ENCODE data around the gene RAC3. TPM values are rescaled to one million over a fixed set of nuclear protein-coding genes. Genes with fewer than 3 reads are reported as not detected.

RAC3 gene
- total and polyA plus RNA-seq, 4 donors: 0.63 to 6.3 (median 3.3) TPM

GRCh38 chr17:82060001-82060380, 28.5 kb downstream of the RAC3 start:
- Histone ChIP-seq H3K36me3 (ENCODE audit: control insufficient read depth in 4 of 4, insufficient read depth in 3 of 4, low read depth in 1 of 4, low read length in 3 of 4) (peaks cover 6 to 73% (median 30%) of the 10 kb centered on the region in 4 donors), H3K9ac (ENCODE audit: low read depth in 1 of 2, low read length in 2 of 2) (no peak overlapping the region), H3K27me3 (ENCODE audit: control insufficient read depth in 4 of 4, insufficient read depth in 4 of 4, low read length in 3 of 4) (no peaks in the 10 kb centered on the region), H3K4me3 (ENCODE audit: low read depth in 1 of 3, low read length in 3 of 3) (no peak overlapping the region), H3K27ac (ENCODE audit: low read depth in 1 of 2, low read length in 2 of 2) (no peak overlapping the region), H3K4me1 (ENCODE audit: control insufficient read depth in 4 of 4, insufficient read depth in 4 of 4, low read length in 3 of 4) (peaks cover 6 to 23% (median 19%) of the 10 kb centered on the region in 4 donors), H3K9me3 (ENCODE audit: control insufficient read depth in 4 of 4, low read length in 3 of 4) (no peaks in the 10 kb centered on the region)
- no peak for DNase-seq (ENCODE audit: low spot score)
- TF ChIP-seq TAF1 (conservative IDR thresholded peaks at IDR 0.05): no peak
- TF ChIP-seq FOXA2 (IDR thresholded peaks at IDR 0.05): no peak
- TF ChIP-seq, protein P1, sequence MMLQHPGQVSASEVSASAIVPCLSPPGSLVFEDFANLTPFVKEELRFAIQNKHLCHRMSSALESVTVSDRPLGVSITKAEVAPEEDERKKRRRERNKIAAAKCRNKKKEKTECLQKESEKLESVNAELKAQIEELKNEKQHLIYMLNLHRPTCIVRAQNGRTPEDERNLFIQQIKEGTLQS (IDR thresholded peaks at IDR 0.05): no peak
- TF ChIP-seq, protein P2, sequence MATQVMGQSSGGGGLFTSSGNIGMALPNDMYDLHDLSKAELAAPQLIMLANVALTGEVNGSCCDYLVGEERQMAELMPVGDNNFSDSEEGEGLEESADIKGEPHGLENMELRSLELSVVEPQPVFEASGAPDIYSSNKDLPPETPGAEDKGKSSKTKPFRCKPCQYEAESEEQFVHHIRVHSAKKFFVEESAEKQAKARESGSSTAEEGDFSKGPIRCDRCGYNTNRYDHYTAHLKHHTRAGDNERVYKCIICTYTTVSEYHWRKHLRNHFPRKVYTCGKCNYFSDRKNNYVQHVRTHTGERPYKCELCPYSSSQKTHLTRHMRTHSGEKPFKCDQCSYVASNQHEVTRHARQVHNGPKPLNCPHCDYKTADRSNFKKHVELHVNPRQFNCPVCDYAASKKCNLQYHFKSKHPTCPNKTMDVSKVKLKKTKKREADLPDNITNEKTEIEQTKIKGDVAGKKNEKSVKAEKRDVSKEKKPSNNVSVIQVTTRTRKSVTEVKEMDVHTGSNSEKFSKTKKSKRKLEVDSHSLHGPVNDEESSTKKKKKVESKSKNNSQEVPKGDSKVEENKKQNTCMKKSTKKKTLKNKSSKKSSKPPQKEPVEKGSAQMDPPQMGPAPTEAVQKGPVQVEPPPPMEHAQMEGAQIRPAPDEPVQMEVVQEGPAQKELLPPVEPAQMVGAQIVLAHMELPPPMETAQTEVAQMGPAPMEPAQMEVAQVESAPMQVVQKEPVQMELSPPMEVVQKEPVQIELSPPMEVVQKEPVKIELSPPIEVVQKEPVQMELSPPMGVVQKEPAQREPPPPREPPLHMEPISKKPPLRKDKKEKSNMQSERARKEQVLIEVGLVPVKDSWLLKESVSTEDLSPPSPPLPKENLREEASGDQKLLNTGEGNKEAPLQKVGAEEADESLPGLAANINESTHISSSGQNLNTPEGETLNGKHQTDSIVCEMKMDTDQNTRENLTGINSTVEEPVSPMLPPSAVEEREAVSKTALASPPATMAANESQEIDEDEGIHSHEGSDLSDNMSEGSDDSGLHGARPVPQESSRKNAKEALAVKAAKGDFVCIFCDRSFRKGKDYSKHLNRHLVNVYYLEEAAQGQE (IDR thresholded peaks at IDR 0.05): no peak
- TF ChIP-seq RAD21 (IDR thresholded peaks at IDR 0.05): no peak
- TF ChIP-seq YY1 (IDR thresholded peaks at IDR 0.05): no peak
- WGBS: 90% methylated on average over 16 of the region's 16 CpGs

DNA sequence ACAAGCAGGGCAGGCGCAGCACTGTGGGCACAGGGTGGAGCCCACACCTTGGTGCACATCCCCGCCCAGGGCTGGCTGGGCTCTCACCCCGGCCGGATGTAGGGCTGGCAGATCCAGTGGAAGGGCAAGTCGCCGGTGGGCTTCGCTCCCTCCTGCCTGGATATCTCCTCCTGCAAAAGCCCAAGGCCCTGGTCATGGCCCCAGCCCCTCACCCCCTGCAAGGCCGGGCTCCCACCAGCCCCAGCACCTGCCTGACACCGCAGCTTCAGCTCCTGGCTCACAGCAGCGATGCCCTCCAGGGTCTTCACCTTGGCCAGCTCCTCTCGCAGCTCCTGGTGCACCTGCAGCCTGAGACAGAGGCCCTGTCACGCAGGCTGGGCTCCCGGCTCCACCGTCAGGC, 29.1 kb downstream of the RAC3 start:
- 88% methylated on average over 14 of the region's 14 CpGs for WGBS
- DNase-seq (ENCODE audit: low spot score): no peak

More for the DNA sequence above, 29.1 kb downstream of the RAC3 start:
- Histone ChIP-seq H3K27me3 (ENCODE audit: control insufficient read depth in 4 of 4, insufficient read depth in 4 of 4, low read length in 3 of 4) (no peaks in the 10 kb centered on the region), H3K36me3 (ENCODE audit: control insufficient read depth in 4 of 4, insufficient read depth in 3 of 4, low read depth in 1 of 4, low read length in 3 of 4) (peaks cover 6 to 69% (median 28%) of the 10 kb centered on the region in 4 donors), H3K27ac (ENCODE audit: low read depth in 1 of 2, low read length in 2 of 2) (no peak overlapping the region), H3K9me3 (ENCODE audit: control insufficient read depth in 4 of 4, low read length in 3 of 4) (no peaks in the 10 kb centered on the region), H3K4me1 (ENCODE audit: control insufficient read depth in 4 of 4, insufficient read depth in 4 of 4, low read length in 3 of 4) (peaks cover 6 to 26% (median 21%) of the 10 kb centered on the region in 4 donors), H3K9ac (ENCODE audit: low read depth in 1 of 2, low read length in 2 of 2) (no peak overlapping the region), H3K4me3 (ENCODE audit: low read depth in 1 of 3, low read length in 3 of 3) (no peak overlapping the region)
- TF ChIP-seq FOXA2 (IDR thresholded peaks at IDR 0.05) (no peak), GABPA (IDR thresholded peaks at IDR 0.05 in 1 of 2, conservative IDR thresholded peaks at IDR 0.05 in 1 of 2) (no peak), HNF4G (IDR thresholded peaks at IDR 0.05) (no peak), FOXA1 (IDR thresholded peaks at IDR 0.05) (no peak), NR2F2 (IDR thresholded peaks at IDR 0.05) (no peak), JUND (IDR thresholded peaks at IDR 0.05) (no peak), HNF4A (conservative IDR thresholded peaks at IDR 0.05) (no peak), TAF1 (conservative IDR thresholded peaks at IDR 0.05) (no peak), EGR1 (IDR thresholded peaks at IDR 0.05; ENCODE audit: low read depth in 2 of 2) (no peak), MAX (IDR thresholded peaks at IDR 0.05) (no peak), SP1 (IDR thresholded peaks at IDR 0.05) (no peak), RAD21 (IDR thresholded peaks at IDR 0.05) (no peak), RXRA (IDR thresholded peaks at IDR 0.05) (no peak)
- TF ChIP-seq, protein P2 (IDR thresholded peaks at IDR 0.05): no peak
- TF ChIP-seq, protein P1 (IDR thresholded peaks at IDR 0.05): no peak
- TF ChIP-seq, protein P3, sequence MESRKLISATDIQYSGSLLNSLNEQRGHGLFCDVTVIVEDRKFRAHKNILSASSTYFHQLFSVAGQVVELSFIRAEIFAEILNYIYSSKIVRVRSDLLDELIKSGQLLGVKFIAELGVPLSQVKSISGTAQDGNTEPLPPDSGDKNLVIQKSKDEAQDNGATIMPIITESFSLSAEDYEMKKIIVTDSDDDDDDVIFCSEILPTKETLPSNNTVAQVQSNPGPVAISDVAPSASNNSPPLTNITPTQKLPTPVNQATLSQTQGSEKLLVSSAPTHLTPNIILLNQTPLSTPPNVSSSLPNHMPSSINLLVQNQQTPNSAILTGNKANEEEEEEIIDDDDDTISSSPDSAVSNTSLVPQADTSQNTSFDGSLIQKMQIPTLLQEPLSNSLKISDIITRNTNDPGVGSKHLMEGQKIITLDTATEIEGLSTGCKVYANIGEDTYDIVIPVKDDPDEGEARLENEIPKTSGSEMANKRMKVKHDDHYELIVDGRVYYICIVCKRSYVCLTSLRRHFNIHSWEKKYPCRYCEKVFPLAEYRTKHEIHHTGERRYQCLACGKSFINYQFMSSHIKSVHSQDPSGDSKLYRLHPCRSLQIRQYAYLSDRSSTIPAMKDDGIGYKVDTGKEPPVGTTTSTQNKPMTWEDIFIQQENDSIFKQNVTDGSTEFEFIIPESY (IDR thresholded peaks at IDR 0.05): no peak

Data from liver (tissue), 9 donors.